Measurements from ENCODE around the gene MEP1B.
"Not testable (repeated sequence)": the region's sequence is repeated elsewhere in the genome, so short reads cannot be mapped to it uniquely, and the experiment has no call there.

MEP1B gene

DNA sequence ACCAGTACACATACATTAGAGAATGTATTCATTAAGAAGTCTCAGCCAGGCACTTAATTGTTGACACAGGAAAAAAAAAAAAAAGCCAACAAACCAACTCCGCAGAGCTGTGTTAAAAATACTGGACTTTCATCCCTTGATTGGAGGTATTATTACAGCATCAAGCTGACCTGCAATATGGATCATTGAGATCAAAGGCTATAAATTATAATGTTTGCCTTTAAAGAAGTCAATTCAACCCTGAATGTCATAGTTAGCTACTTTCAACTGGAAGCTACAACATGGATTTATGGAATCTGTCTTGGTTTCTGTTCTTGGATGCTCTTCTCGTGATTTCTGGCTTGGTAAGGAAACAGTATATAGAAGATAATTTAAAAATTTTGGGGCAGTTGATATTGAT lies at the start of gene MEP1B:
Gene MEP1B, plus strand, starts transcription at position 250 of the 400 bp plus-strand sequence. Its CDS starts 32 bp downstream, at position 282.
- no peak for DNase-seq (ENCODE audit: low spot score)

DNA sequence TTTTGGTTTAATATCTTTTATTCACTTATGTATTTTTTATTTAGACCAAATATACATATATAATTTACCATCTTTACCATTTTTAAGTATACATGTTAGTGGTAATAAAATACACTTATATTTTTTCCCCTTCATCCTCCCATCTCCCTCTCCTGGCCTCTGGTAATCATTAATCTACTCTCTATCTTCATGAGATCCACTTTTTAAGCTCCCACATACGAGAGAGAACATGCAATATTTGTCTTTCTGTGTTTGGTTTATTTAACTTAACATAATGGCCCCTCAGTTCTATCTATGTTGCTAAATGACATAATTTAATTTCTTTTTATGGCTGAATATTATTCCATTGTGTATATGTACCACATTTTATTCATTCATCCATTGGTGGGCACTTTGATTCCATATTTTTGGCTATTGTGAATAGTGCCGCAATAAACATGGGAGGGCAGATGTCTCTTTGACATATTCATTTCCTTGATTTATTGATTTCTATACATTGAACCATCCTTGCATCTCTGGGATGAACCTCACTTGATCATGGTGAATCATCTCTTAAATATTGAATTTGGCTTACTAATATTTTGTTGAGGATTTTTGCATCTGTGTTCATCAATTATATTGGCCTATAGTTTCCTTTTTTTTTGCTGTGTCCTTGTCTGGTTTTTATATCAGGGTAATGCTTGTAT lies 41.5 kb upstream of the MEP1B start:
- DNase-seq (ENCODE audit: low spot score), result no peak

DNA sequence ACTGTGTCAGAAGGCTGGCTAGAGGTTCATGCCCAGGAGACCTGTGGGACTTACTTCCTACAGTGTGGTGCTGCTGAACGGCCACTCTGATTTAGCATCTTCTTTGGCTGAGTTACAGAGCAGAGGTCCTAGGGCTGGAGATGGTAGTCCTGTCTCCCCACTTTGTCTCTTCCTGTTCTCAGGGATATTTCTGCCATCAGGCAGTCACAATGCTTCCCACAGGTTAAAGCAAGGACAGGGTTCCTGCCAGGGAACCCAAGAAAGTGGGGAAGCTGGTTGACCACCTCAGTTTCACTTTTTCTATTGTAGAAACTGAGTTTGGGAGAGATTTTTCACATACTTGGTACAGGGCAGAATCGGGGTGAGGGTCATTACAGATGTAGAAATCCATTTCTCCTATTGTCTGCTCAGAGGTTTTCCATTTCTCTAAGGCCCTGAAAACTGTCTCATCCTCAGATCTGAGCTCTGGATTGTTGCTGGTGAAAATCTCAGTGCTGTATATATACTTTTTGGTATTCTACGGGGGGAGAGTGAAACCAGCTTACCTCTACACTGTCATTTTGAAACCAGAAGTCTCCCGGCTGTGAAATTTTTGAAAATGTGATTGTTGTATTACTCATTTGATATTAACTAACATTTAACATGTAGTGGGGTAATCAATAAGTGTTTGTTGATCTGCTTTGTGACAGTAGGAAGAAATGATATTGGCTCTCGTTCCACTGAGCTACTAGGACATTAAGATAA lies 37.0 kb upstream of the MEP1B start:
- no peak for DNase-seq (ENCODE audit: low spot score)

DNA sequence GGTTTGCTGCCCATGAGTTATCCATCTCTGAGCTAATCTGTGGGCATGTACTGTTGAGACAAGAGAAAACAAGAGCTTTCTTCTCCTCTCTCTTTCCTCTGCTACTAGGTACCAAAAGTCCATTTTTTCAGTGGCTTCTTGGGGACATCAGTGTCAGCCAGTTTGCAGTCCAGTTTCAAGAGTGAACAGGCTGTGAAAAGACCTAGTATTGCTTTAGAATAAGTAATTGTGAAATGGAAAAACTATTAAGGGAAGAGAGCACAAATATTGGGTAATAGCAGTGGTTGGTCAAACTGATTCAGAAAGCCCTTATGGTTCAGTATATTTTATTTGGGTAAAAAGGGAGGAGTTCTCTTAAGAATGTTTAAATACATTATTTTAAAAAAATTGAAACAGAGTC lies 33.0 kb upstream of the MEP1B start:
- no peak for DNase-seq (ENCODE audit: low spot score)

- no peak for DNase-seq (ENCODE audit: low spot score)
These were observed 32.3 kb upstream of the MEP1B start for GRCh38 chr18:32157580-32157979.

- peak; percentile 85 for DNase-seq (ENCODE audit: low spot score)
These were observed 31.7 kb upstream of the MEP1B start for GRCh38 chr18:32158108-32158624.

GRCh38 chr18:32158631-32159030 lies 31.2 kb upstream of the MEP1B start:
- DNase-seq (ENCODE audit: low spot score), result not testable (repeated sequence)

DNA sequence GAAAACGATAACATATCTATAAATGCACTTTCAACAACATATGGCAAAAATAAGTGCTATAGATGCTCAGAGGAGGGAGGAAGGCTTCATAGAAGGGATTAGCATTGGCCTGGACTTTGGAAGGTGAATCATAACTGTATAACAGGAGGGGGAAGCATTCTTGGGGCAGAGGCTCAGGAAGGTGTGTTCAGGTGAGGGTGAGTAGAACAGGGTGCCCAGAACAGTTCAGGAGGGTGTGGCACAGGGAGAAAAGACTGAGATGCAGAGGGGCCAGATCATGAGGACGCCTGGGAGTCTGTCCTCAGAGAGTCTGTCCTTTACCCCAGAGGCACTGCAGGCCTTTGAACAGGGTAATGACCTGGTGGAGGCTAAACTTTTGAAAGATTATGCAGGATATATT lies 29.3 kb upstream of the MEP1B start:
- no peak for DNase-seq (ENCODE audit: low spot score)

- DNase-seq (ENCODE audit: low spot score), result no peak
These were observed 21.7 kb upstream of the MEP1B start for GRCh38 chr18:32167980-32168730.

DNA sequence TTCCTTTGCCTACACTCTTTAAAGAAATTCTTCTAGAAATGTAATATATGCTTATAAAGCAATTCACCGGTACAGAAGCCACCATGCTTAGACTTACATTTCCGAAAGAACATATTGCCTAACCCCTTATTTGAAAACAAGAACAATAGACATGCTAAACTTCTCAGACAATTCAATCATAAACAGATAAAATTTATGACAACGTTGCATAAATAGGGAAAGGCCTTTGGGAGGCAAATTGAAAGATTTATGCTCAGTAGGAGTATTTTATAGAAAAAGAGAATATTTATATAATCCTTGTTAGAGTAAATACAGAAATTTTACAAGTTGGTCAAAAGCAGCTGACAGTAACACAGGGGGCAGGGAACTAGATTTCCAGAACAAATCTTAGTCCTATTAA lies 16.2 kb upstream of the MEP1B start:
- no peak for DNase-seq (ENCODE audit: low spot score)

DNA sequence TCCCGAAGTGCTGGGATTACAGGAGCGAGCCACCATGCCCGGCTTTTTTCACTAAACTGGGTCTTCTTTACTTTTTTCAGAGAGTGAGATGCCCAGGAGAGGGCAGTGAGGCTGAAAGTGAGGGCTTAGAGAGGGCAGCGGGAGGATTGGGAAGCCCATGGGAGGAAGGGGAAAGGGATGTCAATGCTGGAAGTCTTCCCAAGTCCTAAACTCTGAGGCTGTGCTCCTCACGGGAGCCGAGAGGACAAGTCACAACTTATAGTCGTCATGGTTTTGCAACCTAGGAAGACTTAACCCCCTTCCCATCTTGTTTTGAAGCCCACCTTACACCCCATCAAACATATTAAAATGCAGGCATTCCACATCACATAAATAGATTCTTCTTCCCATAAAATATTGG lies 15.1 kb upstream of the MEP1B start:
- DNase-seq (ENCODE audit: low spot score), result no peak

GRCh38 chr18:32175265-32175664 lies 14.6 kb upstream of the MEP1B start:
- peak; percentile 70 for DNase-seq (ENCODE audit: low spot score)

GRCh38 chr18:32176745-32177144 lies 13.1 kb upstream of the MEP1B start:
- DNase-seq (ENCODE audit: low spot score), result not testable (repeated sequence)

DNA sequence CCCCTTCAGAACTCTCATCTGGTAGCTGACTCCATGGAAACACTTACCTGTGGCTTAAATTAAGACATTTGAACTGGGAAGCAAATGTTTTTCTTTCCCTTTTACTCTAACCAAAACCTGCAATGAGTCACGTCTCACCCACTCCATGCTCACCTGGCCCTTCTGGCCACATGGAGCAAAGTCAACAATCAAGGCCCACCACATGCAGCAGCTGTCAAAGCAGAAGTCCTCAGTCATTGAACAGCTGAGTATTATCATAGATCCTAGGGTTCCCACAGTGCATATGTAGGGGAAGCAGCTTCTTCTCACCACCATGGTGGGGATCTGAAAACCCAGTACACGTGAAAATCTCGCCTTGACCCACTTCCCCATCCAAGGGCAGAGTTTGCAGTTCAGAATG lies 12.3 kb upstream of the MEP1B start:
- DNase-seq (ENCODE audit: low spot score), result no peak

DNA sequence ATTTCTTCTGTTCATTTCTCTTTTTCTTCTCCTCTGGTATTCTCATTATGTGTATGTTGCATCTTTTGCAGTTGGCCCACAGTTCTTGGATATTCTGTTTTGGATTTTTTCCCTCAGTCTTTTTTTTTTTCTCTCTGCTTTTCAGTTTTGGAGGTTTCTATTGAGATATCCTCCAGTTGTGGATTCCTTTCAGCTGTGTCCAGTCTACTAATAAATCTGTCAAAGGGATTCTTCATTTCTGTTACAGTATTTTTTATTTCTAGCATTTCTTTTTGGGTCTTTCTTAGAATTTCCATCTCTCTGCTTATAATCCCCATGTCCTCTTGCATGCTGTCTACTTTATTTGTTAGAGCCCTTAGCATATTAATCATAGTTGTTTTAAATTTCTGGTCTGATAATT lies 6.3 kb upstream of the MEP1B start:
- no peak for DNase-seq (ENCODE audit: low spot score)

DNA sequence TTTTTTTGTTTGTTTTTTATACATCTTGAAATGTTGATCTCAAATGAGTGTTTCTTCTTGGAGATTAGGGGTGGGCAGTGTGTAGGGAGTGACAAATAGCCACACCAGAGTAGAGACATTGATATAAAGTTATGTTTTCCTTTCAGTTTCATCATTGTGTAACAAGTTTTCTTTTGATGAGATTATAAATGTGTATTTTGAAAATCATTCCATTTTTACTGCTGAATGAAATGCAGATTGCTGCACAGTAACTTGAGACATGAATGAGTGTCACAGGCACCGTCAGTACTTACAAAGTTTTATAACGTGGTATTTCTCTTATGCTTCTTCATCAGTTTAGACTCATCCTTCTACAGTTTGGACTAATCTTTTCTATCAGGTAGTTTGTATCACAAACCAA lies 370 bp downstream of the MEP1B start:
- DNase-seq (ENCODE audit: low spot score), result no peak

GRCh38 chr18:32195881-32196815 lies 6.3 kb downstream of the MEP1B start:
- DNase-seq (ENCODE audit: low spot score), result no peak

- no peak for DNase-seq (ENCODE audit: low spot score)
These were observed 10.9 kb downstream of the MEP1B start for GRCh38 chr18:32200766-32201165.

GRCh38 chr18:32201948-32202672 lies 12.3 kb downstream of the MEP1B start:
- no peak for DNase-seq (ENCODE audit: low spot score)

DNA sequence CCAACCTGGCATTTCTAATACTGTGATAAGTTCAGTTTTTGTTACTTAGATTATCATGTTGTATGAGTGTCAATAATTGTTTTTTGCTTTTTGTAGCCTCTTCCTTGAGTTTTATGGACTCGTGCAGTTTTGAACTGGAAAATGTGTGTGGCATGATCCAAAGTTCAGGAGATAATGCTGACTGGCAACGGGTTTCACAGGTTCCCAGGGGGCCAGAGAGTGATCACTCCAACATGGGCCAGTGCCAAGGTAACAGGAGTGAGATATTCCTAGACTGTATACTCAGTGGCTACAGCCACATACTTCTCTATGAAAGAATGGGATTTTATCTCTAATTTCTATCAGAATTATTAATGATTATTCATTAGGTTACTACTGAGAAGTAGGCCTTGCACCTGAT lies 18.2 kb downstream of the MEP1B start:
- DNase-seq (ENCODE audit: low spot score), result no peak

DNA sequence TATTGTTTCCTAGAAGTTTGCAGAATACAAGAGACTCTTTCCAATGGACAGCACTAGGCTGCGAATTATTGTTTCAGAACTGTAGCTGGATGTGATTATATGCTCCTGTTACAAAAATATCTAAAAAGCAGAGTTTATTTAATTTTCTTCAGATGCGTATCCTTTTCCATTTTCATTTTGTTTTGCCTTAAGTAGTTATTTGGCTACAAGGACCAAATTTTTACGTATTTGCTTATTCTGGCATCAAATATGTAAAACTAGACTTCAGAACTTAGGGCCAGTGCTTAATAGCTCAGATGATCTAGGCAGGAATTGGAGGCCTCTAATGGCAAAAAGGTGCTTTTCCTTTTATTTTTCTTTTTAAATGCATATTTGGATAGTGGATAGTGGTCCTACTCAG lies 18.7 kb downstream of the MEP1B start:
- no peak for DNase-seq (ENCODE audit: low spot score)
